HG03159 (cell line): ENCODE measurements around the gene PTPN23.
"Not testable (repeated sequence)": the region's sequence is repeated elsewhere in the genome, so short reads cannot be mapped to it uniquely, and the experiment has no call there.

Experiments
- ATAC-seq: cut with Tn5 transposase; IDR thresholded peaks from one replicate; pipeline ENCODE4 v1.9.1; 2021; ENCODE audit warnings: mild to moderate bottlenecking, moderate library complexity; ENCODE audit not compliant: unreplicated experiment

Gene PTPN23

GRCh38 chr3:47440131-47440530 lies 59.3 kb downstream of the PTPN23 start:
- ATAC-seq, result no peak

GRCh38 chr3:47441796-47442551 lies 61.2 kb downstream of the PTPN23 start:
- ATAC-seq, result no peak

- ATAC-seq, result no peak
Measured at GRCh38 chr3:47443611-47443995, 62.8 kb downstream of the PTPN23 start.

- no peak for ATAC-seq
Measured at GRCh38 chr3:47444103-47444502, 63.3 kb downstream of the PTPN23 start.

GRCh38 chr3:47452453-47453215 lies 71.8 kb downstream of the PTPN23 start:
- ATAC-seq, result no peak

- no peak for ATAC-seq
Measured at GRCh38 chr3:47455806-47456452, 75.1 kb downstream of the PTPN23 start.

GRCh38 chr3:47456984-47457383 lies 76.2 kb downstream of the PTPN23 start:
- ATAC-seq, result no peak

GRCh38 chr3:47459534-47460085 lies 78.8 kb downstream of the PTPN23 start:
- not testable (repeated sequence) for ATAC-seq
